DOHH2 (cell line): ENCODE results near the gene ZBBX.

Source experiments
- H3F3A ChIP-seq: fragments of 200-600 bp; sonication (generic), shearing (Covaris generic); 2 replicates; pipeline ENCODE4 v1.6.0; 2016; ENCODE audit warnings: antibody characterized with exemption, mild to moderate bottlenecking; ENCODE audit not compliant: control insufficient read depth, insufficient read depth
- H3K27ac ChIP-seq: fragments of 200-600 bp; sonication (generic); 2 replicates; pipeline ENCODE4 v1.5.1; 2014; ENCODE audit warnings: low read depth, mild to moderate bottlenecking, low read length, moderate library complexity
- H3K27me3 ChIP-seq: fragments of 200-600 bp; sonication (generic); 2 replicates; pipeline ENCODE4 v1.6.1; 2014; ENCODE audit warnings: mild to moderate bottlenecking, low read length, mixed read lengths; ENCODE audit not compliant: control insufficient read depth
- H3K36me3 ChIP-seq: fragments of 200-600 bp; sonication (generic); 2 replicates; pipeline ENCODE4 v1.6.1; 2014; ENCODE audit warnings: mild to moderate bottlenecking, low read length, moderate library complexity, mixed read lengths; ENCODE audit not compliant: control insufficient read depth
- H3K4me1 ChIP-seq: fragments of 200-600 bp; sonication (generic); 2 replicates; pipeline ENCODE4 v1.6.1; 2014; ENCODE audit warnings: mild to moderate bottlenecking, low read length, mixed read lengths; ENCODE audit not compliant: control insufficient read depth
- H3K4me2 ChIP-seq: fragments of 200-600 bp; sonication (generic); 2 replicates; pipeline ENCODE4 v1.6.0; 2014; ENCODE audit warnings: mild to moderate bottlenecking, low read length, moderate library complexity
- H3K4me3 ChIP-seq: fragments of 200-600 bp; sonication (generic); 2 replicates; pipeline ENCODE4 v1.5.1; 2014; ENCODE audit warnings: mild to moderate bottlenecking, low read length, mixed read lengths
- H3K79me2 ChIP-seq: fragments of 200-600 bp; sonication (generic); 2 replicates; pipeline ENCODE4 v1.6.1; 2014; ENCODE audit warnings: mild to moderate bottlenecking, low read length, mixed read lengths; ENCODE audit not compliant: control insufficient read depth
- H3K9me2 ChIP-seq: fragments of 200-600 bp; sonication (generic); replicated peaks from 2 replicates; pipeline ENCODE4 v1.6.1; 2014; ENCODE audit warnings: mild to moderate bottlenecking, low read length, mixed read lengths; ENCODE audit not compliant: control insufficient read depth
- H3K9me3 ChIP-seq: fragments of 200-600 bp; sonication (generic); 2 replicates; pipeline ENCODE4 v1.6.1; 2014; ENCODE audit warnings: antibody characterized with exemption, low read length, mixed read lengths; ENCODE audit not compliant: control insufficient read depth, insufficient read depth
- H4K20me1 ChIP-seq: fragments of 200-600 bp; sonication (generic); 2 replicates; pipeline ENCODE4 v1.6.0; 2014; ENCODE audit warnings: low read depth, mild to moderate bottlenecking, antibody characterized with exemption, low read length, moderate library complexity; ENCODE audit not compliant: control insufficient read depth, insufficient read depth
- EZH2phosphoT487 ChIP-seq: fragments of 200-600 bp; sonication (generic); IDR thresholded peaks from 2 replicates; pipeline ENCODE4 v1.6.1; 2017; ENCODE audit warnings: borderline replicate concordance, mild to moderate bottlenecking, antibody characterized with exemption, low read length, moderate library complexity, mixed read lengths
- TF ChIP-seq, protein P1 (sequence below): fragments of 200-600 bp; sonication (generic); IDR thresholded peaks from one replicate; pipeline ENCODE4 v1.5.1; 2014; ENCODE audit warnings: antibody characterized with exemption, mild to moderate bottlenecking, low read depth, low read length; ENCODE audit not compliant: poor library complexity, severe bottlenecking

The ZBBX gene

DNA sequence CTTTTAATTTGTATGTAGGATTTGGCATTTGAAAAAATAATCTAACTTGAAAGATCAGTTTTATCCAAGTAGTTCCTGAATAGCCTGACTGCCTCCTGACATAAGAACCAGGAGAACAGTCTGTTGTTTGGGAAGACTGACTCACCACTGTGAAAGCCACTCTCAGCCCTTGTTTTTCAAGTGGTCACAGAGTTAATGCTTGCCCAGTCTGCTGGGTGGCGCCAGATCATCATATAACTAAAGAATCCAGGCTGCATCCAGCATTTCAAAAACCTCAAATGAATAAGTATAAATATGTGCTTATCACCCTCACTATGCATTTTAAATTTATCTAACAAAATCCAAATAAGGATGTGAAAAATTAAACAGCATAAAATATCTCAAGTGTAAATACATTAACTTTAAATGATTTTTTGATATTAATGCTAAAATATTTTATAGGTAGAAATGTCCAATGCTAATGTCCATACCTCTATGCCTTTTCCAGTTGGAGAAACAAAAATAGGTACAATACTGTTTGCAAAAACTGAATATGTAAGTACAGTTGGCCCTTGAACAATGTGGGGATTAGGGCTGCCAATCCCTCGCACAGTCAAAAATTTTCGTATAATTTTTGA lies 26.9 kb upstream of the ZBBX start:
- Histone ChIP-seq H3K4me3 (no peak overlapping the region), H3F3A (no peaks in the 10 kb centered on the region), H3K9me2 (no peaks in the 10 kb centered on the region), H3K79me2 (no peaks in the 10 kb centered on the region), H3K4me1 (no peaks in the 10 kb centered on the region), H3K9me3 (no peaks in the 10 kb centered on the region), H3K36me3 (no peaks in the 10 kb centered on the region), H3K27ac (no peak overlapping the region), H3K27me3 (no peaks in the 10 kb centered on the region; the same call in 1 of the 2 replicates), H4K20me1 (no peaks in the 10 kb centered on the region), H3K4me2 (no peak overlapping the region)
- TF ChIP-seq EZH2phosphoT487, result no peak
- TF ChIP-seq, protein P1, sequence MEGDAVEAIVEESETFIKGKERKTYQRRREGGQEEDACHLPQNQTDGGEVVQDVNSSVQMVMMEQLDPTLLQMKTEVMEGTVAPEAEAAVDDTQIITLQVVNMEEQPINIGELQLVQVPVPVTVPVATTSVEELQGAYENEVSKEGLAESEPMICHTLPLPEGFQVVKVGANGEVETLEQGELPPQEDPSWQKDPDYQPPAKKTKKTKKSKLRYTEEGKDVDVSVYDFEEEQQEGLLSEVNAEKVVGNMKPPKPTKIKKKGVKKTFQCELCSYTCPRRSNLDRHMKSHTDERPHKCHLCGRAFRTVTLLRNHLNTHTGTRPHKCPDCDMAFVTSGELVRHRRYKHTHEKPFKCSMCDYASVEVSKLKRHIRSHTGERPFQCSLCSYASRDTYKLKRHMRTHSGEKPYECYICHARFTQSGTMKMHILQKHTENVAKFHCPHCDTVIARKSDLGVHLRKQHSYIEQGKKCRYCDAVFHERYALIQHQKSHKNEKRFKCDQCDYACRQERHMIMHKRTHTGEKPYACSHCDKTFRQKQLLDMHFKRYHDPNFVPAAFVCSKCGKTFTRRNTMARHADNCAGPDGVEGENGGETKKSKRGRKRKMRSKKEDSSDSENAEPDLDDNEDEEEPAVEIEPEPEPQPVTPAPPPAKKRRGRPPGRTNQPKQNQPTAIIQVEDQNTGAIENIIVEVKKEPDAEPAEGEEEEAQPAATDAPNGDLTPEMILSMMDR, result peak; percentile 58

GRCh38 chr3:167397826-167398225 lies 17.7 kb upstream of the ZBBX start:
- Histone ChIP-seq H3K27ac (no peak overlapping the region), H3K9me2 (no peaks in the 10 kb centered on the region), H3F3A (no peaks in the 10 kb centered on the region), H3K9me3 (no peaks in the 10 kb centered on the region), H3K36me3 (no peaks in the 10 kb centered on the region), H3K27me3 (peaks cover 6% of the 10 kb centered on the region; the same call in 1 of the 2 replicates), H4K20me1 (no peaks in the 10 kb centered on the region), H3K4me3 (no peak overlapping the region), H3K4me1 (no peaks in the 10 kb centered on the region), H3K79me2 (no peaks in the 10 kb centered on the region), H3K4me2 (no peak overlapping the region)
- TF ChIP-seq, protein P1, result no peak
- TF ChIP-seq EZH2phosphoT487, result no peak

GRCh38 chr3:167396075-167396474 lies 16.0 kb upstream of the ZBBX start:
- Histone ChIP-seq H3K9me3 (no peaks in the 10 kb centered on the region), H3K36me3 (no peaks in the 10 kb centered on the region), H4K20me1 (no peaks in the 10 kb centered on the region), H3K27me3 (peaks cover 6% of the 10 kb centered on the region; the same call in 1 of the 2 replicates), H3K4me3 (no peak overlapping the region), H3K27ac (no peak overlapping the region), H3K4me1 (no peaks in the 10 kb centered on the region), H3F3A (no peaks in the 10 kb centered on the region), H3K9me2 (no peaks in the 10 kb centered on the region), H3K79me2 (no peaks in the 10 kb centered on the region), H3K4me2 (no peak overlapping the region)
- no peak for TF ChIP-seq EZH2phosphoT487
- TF ChIP-seq, protein P1, result no peak
